ENCODE measurements around the gene MCM7. TPM values are rescaled to one million over a fixed set of nuclear protein-coding genes. Genes with fewer than 3 reads are reported as not detected.

The MCM7 gene
- total RNA-seq, 2 experiments from 2014 or later, result 405 to 409 TPM

- H3K4me3 Mint-ChIP-seq, result peak overlapping the region; percentile 51
- no peaks in the 10 kb centered on the region for H3K27me3 Mint-ChIP-seq
- H3K9me3 Mint-ChIP-seq (ENCODE audit: low read depth), result no peaks in the 10 kb centered on the region
- ATAC-seq (no peak), DNase-seq (no peak)
- H3K36me3 Mint-ChIP-seq, result peaks cover 1% of the 10 kb centered on the region
- CTCF ChIA-PET, result interaction anchor here (1.2 to 6.6 kb wide), 4 partner anchors 13 to 54 kb away, joined by 4 to 82 read pairs (median 4); no protein-coding TSS in a partner anchor
- H3K27ac Mint-ChIP-seq, result peak overlapping the region; percentile 34
- H3K4me1 Mint-ChIP-seq, result peaks cover 24% of the 10 kb centered on the region
These were observed 52.5 kb downstream of the MCM7 start for GRCh38 chr7:100048680-100049079.

DNA sequence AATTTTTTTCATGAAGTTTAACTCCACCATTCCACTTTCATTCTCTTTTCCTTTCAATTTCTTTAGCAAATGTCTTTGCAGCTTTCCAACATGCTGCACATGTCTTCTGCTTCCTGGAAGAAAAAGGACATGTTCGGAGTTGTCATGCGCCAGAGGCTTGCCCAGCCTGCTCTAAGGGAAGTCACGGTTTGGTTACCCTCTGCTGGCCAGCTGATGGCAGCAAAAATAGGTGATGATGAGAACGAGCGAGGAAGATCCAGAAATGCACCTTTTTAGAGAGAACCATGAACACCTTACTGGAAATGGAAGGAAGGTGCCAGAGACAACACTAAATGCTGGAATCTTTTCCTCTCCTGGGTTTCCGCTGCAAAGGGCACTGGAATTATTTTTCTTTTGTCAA lies 56.5 kb downstream of the MCM7 start:
- H3K4me3 Mint-ChIP-seq, result no peak overlapping the region
- ATAC-seq (no peak), DNase-seq (no peak)
- H3K27ac Mint-ChIP-seq, result no peak overlapping the region
- no peaks in the 10 kb centered on the region for H3K27me3 Mint-ChIP-seq
- CTCF ChIA-PET, result interaction anchor here (0.8 to 1.5 kb wide), 3 partner anchors 24 to 50 kb away, joined by 3 to 4 read pairs (median 3); no protein-coding TSS in a partner anchor
- H3K4me1 Mint-ChIP-seq, result peaks cover 31% of the 10 kb centered on the region
- no peaks in the 10 kb centered on the region for H3K9me3 Mint-ChIP-seq (ENCODE audit: low read depth)
- peaks cover 1% of the 10 kb centered on the region for H3K36me3 Mint-ChIP-seq

Small RNAs within 50 kb of the gene (microRNA-seq; reads per million reads assigned to microRNA genes)
- 11,983 reads per million, percentile 95 among the genes with 10 or more reads in this experiment for gene MIR106B
- gene MIR25, result 1,458 reads per million, percentile 86 among the genes with 10 or more reads in this experiment
- 18,494 reads per million, percentile 97 among the genes with 10 or more reads in this experiment for gene MIR93

Other genes with a start within 250 kb of the MCM7 start
- under 1 TPM in 1 of 2 experiments, not detected in 1; 0.47 TPM for gene OR2AE1, start 224.4 kb downstream of the MCM7 start, total RNA-seq
- gene TRIM4, start 181.9 kb downstream of the MCM7 start, total RNA-seq, result 10 to 100 TPM; 26.4 to 26.7 TPM
- gene GJC3, start 171.8 kb downstream of the MCM7 start, total RNA-seq, result not detected
- not detected for gene AZGP1, start 125.4 kb downstream of the MCM7 start, total RNA-seq
- gene ZKSCAN1, start 85.8 kb downstream of the MCM7 start, total RNA-seq, result 10 to 100 TPM; 55.5 to 58.6 TPM
- 1 to 10 TPM; 5.6 to 7.9 TPM for gene ZSCAN21, start 51.6 kb downstream of the MCM7 start, total RNA-seq
- gene ZNF3, start 19.7 kb downstream of the MCM7 start, total RNA-seq, result 10 to 100 TPM; 21.2 to 24.1 TPM
- gene COPS6, start 12.4 kb downstream of the MCM7 start, total RNA-seq, result 10 to 100 TPM; 81.2 to 90.8 TPM
- 10 to 100 TPM in 1 of 2 experiments, 1 to 10 TPM in 1; 9.9 to 10.6 TPM for gene AP4M1, start 246 bp upstream of the MCM7 start, total RNA-seq
- gene TAF6, start 18.0 kb upstream of the MCM7 start, total RNA-seq, result 10 to 100 TPM; 70.4 to 71.4 TPM
- gene CNPY4, start 18.2 kb upstream of the MCM7 start, total RNA-seq, result 10 to 100 TPM; 27.3 to 28.0 TPM
- 1 to 10 TPM; 5.6 to 7.5 TPM for gene MBLAC1, start 25.6 kb upstream of the MCM7 start, total RNA-seq
- 100 to 1,000 TPM; 119 to 151 TPM for gene LAMTOR4, start 47.5 kb upstream of the MCM7 start, total RNA-seq
- 10 to 100 TPM; 36.8 to 43.5 TPM for gene TRAPPC14, start 57.3 kb upstream of the MCM7 start, total RNA-seq
- 1 to 10 TPM in 1 of 2 experiments, under 1 TPM in 1; 0.61 to 1.4 TPM for gene GAL3ST4, start 67.2 kb upstream of the MCM7 start, total RNA-seq
- 1 to 10 TPM; 2.9 to 6.2 TPM for gene GPC2, start 76.0 kb upstream of the MCM7 start, total RNA-seq
- gene STAG3, start 76.5 kb upstream of the MCM7 start, total RNA-seq, result 10 to 100 TPM in 1 of 2 experiments, 1 to 10 TPM in 1; 8.1 to 20.2 TPM
- gene PVRIG, start 118.6 kb upstream of the MCM7 start, total RNA-seq, result 10 to 100 TPM; 45.2 to 63.2 TPM
- not detected for gene SPDYE3, start 206.3 kb upstream of the MCM7 start, total RNA-seq

Data from activated CD8-positive, alpha-beta memory T cell treated with anti-CD3 and anti-CD28 coated beads, Interleukin-2, amount 10 ng/mL, durations not matched to agents 7 days and 5 days (primary cell).